SKM-1 treated with dmso at 0.1 percent for 144 hours (cell line): ENCODE measurements around the gene HMGCLL1.

Experiments used
- DNase-seq: peaks from one replicate; lab custom pipeline; 2025; ENCODE audit not compliant: unreplicated experiment; lab: John Stamatoyannopoulos, UW

HMGCLL1 gene

DNA sequence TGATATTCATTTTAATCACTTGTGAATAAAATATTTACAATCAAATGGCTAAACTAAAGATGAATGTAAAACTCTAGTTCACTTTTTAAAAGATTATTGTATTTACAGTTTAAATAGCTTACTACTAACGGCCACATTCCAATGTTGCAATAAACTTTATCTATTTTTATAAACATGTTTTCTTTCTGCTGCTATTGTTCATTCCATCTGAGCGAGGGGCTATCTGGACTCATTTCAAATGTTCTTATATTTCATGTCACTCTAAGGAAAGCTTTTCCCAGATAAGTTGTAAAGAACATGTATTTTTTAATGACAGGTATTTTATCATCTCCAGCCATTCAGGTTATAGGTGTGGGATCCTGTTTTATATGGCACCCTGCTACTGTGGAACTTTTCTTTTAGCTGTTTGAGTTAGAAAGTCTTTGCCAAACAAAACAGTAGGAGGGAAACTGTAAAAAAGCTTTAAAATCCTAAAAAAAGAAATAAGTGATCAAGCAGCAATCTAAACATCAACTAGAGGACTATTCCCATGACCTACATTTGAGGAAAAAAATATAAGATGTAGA, 42.5 kb downstream of the HMGCLL1 start:
- no peak for DNase-seq

DNA sequence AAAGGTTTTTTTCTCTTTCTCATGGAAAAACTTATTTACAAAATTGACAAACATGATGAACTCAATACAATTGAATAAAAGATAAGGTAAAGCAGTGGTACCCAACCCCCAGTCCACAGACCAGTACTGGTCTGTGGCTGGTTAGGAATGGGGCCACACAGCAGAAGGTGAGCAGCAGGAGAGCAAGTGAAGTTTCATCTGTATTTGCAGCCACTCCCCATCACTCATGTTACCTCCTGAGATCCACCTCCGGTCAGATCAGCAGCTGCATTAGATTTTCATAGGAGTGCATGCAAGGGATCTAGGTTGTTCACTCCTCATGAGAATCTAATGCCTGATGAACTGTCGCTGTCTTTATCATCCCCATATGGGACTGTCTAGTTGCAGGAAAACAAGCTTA, 47.5 kb downstream of the HMGCLL1 start:
- no peak for DNase-seq

DNA sequence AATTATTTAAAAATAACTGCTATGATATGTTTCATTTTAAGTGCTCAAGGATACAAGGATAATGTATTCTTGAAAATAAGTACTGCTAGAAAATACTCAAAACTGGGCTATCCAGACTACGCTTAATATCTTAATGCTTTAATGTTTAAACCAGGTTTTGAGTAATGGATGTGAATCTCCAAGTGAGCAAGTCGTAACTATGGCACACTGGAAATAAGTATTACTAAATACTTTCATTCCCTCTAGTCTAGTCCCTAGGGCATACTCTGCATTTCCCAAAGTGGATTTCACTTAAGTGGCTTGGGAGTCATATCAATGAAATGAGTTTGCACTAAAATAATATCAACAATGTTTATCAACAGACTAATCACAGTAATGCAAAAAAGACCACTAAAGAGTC, 48.1 kb downstream of the HMGCLL1 start:
- no peak for DNase-seq

DNA sequence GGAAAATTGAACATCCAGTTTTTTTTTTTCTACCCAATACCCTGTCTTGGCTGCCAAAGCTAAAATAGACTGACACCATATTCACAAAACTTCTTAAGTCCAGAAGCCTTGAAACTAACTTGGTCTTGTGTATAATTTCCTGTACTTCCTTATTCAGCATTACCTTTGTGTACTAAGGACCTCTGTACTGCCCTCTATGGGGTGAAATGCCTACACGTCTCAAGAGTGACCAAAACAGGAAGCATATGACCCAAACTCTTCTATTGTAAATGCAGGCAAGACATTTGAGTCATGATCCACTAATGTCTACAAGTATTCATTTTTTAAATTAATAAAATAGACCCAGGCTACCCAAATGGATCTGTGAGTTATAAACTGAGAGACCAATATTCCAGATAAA, 50.4 kb downstream of the HMGCLL1 start:
- DNase-seq, result peak; percentile 69

DNA sequence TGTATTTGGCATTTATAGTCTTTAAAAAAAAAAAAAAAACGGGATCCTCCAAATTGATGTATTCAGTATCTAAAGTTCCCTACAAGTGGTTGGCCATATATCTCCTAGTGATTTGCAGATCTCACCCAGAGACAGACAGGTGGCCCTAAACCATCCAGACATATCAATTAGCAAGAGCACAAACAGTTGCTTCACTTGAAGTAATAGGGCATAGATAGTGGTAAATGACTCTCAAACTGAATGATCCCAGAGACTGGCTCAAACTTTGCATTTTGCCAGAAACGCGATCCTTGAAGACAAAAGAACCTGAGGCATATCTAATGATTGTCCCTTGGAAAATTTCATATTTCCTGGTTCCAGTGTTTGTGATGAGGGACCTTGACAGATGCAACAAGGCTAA, 54.6 kb downstream of the HMGCLL1 start:
- DNase-seq, result no peak

DNA sequence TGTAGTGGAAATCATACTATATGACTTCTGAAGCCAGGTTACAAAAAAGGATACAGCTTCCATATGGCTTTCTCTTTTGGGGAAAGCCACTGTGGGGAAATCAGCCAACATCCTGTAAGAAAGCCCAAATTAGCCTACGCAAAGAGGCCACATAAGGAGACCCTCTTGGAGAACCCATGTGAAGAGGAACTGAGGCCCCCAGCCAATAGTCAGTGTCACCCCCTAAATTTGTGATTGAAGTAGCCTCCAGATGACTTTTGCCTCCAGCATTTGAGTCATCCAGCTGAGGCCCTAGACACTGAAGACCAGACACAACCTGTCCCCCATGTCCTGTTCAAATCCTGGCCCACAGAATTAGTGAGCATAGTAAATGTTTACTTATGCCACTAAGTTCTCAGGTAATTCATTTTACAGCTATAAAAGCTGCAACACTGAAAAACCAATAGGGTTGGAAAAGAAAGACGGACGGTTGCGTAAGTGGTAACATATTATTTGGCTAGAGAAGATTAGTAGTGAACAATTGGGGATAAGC, 60.4 kb downstream of the HMGCLL1 start:
- DNase-seq, result no peak

DNA sequence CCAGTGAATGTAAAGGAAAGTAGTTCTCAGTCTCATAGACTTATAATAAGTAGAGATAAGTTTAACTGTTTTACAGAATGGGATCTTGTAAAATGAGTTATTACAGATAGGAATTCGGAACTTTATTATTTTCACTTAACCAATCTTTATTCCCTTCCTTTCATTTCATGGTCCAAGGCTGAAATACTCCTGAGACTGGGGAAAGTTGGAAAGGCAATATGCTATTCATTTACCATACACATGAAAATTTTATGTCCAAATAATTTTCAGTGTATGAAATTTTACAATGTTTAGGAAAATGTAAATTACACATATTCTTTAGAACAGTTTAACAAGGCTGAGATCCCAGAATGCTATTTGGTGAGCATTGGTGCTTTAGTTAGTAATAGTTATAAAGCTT, 62.3 kb downstream of the HMGCLL1 start:
- no peak for DNase-seq

DNA sequence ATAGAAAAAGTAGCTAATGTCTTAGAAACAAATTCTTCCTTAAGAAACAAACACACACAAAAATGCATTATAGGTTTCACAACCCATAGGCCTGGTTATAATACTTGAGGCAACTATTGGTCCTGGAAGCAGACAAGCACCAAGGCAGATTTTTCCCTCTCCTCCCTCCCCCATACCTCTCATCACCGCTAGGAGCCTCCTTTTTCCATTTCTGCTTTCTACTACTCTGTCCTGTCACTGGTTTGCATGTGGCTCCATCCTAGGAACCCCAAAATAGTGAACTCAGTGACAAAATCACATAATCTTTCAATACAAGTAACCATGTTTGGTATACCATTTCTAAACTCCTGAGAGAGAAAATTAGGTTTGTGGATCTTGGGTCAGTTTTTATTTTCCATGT, 66.1 kb downstream of the HMGCLL1 start:
- no peak for DNase-seq

DNA sequence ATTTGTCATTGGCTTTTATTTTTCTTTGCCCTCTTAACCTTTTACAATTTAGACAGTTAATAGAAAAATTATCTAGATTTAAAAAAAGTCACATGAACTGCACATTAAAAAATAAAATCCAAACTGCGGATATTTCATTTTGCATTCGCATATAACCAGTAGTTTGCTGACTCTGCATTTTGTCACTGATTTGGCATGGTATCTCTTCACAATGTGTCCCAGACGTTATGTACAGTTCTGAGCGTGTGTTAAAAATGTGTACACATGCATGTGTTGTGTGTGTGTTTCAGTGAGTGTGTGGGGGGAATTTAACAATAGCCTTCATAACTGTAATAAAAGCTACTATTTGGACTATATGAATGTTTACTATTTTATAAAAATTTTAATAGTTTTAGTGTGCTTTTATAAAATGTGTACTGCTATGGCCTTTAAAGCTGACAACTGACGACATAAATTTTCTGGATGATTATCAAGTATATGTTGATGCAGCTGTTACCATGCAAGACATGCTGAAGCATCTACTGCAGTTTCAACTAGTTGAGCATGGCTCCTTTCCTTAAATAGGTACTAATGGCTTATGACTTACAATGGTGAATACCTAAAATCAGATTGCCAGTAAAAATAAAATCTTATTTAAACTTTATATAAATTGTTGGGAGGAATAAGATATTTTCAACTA, 67.7 kb downstream of the HMGCLL1 start:
- DNase-seq, result no peak

DNA sequence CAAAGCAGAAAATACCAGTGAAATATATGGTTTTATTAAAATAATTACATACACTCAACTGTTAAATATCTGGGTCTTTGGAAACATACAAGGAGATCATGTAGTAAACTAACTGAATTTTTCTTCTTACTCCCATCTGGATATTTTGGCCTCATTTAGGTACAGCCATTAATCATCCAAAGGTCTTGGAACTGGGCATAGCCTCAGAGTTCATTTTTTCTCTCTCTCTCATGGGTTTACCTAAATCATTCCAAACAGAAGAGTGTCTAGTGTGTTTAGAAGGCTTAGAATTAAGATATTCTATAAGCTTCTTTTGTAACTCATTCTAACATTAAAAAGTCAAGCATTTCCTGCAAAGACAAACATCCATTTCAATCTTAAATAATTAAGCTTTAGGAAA, 79.4 kb downstream of the HMGCLL1 start:
- no peak for DNase-seq

DNA sequence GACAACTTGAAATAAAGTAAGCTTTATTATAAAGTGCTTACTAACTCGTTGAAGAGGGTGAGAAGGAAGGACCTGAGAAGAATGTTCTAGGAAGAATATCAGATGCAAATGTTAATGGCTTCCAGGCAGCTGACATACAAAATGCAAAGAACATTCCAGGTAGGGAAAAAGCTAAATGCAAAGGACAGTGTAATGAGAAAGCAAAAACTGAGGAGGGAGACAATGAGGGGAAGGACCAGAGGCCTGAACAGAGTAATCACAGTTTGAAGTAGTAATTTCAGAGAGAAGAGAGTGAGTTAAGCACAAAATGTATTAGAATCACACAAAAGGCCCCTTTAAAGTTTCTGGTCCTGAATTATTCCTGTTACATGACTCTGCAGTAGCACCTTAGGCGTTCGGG, 81.3 kb downstream of the HMGCLL1 start:
- no peak for DNase-seq

DNA sequence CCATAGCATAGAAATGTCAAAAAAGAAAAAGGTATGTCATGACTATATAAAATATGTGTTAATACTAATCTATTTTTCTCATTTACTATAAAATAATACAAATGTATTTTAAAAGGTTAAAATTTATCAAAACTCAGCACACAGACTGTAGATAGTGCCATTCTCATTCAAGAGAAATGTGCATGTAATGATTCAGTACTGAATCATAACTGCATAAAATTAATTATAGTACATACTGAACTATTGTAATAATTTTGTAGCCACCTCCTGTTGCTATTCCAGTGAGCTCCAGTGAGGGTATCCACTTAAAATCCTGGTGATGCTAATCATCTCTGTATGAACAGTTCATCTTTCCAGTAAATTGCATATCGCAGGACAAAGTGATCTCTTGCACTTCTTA, 82.8 kb downstream of the HMGCLL1 start:
- no peak for DNase-seq

DNA sequence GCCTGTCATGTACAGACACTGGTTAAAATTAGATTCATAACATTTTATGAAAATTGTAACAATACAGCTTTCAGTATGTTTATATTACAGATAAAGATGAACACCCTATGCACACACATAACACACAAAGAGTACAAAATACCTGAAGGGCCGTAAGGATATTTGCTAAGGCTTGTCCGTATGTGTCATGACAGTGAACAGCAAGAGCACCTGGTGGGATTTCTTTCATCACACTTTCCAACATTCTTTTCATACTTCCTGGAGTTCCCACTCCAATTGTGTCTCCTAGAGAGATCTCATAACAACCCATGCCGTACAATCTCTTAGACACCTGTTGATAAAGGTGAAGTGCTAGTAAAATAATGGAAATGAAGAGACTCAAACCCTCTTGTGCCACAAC, 83.7 kb downstream of the HMGCLL1 start:
- DNase-seq, result no peak

DNA sequence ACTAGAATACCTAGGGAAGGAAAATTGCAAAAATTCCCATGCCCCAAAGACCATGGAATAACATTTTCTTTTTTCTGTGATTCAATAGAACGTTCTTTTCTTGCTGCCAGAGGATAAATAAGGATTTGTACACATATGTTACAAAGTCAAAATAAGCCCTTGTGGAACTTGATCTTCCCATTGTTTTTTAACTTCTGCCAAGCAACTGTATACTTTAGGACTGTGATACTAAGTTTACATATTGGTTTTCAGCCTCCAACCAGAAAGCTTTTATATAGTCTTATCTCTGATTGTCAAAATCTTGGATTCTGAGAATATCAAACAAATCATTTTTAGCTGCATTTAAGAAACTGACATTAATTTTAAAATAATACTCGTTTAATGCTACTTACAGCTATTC, 84.6 kb downstream of the HMGCLL1 start:
- no peak for DNase-seq

DNA sequence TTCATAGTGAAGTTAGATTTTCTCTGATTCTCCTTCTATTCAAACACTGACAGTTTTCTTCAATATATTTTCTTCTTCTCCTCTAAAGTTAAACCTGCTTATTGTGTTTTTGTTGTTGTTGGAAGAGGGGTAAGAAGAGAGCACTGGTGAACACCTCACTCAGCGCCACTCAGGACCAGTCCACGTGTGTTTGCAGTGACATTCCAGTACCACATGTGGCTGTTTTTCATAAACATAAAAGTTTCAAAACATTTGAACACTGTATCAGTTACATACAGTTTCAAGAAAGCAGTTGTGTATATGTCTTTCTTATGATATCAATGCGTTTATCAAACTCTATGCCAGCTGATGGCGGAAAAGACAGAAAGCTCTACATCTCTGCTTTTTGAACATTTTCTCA, 86.7 kb downstream of the HMGCLL1 start:
- DNase-seq, result no peak

DNA sequence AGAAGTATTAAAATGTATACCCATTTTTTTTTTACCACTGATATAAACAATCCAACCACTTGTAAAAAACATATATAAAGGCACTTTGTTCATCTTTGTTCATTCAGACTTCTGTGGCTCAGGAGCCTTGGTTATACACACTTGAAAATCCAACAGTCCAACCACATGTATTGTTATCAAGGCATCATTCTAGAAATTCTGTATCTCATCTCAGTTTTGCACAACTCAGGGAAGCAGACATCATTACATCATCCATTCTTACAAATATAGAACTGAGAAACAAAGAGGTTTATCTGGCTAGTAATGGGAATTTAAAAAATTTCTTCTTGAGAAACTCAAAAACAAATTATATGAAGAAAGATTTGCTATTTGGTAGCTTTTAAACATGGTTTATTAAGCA, 88.1 kb downstream of the HMGCLL1 start:
- no peak for DNase-seq

DNA sequence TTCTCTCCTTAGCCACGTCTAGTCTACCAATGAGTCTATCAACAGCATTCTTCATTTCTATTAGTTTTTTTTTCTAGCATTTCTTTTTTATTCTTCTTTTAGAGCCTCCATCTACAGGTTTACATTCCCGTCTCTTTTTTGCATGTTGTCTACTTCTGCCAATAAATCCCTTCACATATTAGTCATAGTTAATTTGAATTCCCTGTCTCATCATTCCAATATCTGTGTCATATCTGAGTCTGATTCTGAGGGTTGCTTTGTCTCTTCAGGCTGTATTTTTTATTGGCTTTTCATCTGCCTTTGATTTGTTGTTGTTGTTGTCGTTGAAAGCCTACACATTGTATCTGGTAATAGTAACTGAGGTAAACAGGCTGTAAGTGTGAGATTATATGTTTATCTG, 104.6 kb downstream of the HMGCLL1 start:
- DNase-seq, result no peak

DNA sequence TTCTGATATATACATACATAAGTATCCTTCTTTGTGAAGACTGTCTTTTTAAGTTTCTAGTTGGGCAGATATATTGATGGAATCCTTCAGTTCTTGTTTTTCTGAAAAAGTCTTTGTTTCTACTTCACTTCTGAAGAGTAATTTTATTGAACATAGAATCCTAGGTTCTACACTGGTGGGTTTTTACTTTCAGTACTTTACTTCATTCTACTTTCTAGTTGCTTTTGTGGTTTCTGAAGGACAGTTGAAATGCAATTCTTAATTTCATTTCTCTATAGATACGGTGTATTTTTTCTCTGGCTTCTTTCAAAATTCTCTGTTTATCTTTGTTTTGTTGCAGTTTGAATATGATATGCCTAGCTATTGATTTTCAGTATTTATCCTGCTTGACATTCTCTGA, 105.3 kb downstream of the HMGCLL1 start:
- DNase-seq, result no peak

DNA sequence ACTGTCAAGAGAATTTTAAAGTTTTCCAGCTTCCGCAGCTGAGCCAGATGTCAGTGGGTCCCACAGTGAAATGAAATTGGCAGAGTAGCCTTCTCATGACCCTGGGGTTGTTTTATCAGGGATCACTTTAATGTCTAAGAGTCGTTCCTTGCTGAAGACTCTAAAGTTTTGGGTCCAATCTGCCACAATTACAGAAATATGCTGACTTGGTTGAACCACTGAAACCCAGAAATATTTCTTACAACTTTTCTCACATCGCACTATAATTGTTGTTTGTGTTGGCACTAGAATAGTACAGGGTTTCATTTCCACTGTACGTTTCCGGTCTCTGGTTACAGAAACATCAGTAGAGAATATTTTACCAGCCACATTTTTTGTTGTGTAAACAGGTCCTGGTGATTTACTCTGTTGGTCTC, 109.0 kb downstream of the HMGCLL1 start:
- DNase-seq, result no peak

DNA sequence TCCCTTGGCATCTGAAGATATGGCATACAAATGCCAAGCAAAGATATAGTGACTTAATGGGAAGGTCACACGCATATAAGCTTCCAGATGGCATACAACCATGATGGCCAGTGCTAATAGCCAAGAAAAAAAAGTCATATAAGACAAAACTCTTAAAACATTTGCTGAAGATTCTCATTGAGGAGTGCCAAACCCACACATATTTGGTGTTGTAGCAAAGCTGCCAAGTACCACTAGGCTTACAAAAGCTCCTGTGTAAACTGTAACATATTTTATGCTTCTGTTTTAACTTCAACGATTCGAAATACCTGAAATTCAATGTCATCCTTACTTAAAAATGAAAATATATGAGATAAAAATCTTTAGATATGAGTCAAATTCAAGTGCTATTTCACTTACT, 123.0 kb downstream of the HMGCLL1 start:
- no peak for DNase-seq

DNA sequence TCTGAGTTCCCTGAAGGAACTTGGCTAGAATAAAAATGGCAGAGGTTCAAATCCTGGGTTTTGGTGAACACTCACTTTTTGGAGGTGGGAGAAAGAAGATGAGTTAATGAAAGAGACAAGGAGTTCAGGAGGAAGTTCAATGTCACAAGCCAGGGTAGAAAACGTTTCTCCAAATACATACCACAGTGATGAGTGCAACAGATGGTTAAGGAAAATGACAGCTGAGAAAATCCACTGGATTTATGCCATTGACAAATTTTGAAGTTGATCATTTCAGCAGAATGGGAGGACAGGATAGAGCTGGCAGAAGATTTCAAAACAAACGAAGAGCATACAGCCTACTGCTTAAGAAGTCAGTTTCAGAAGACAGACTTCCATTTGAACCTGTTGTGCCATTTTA, 129.0 kb downstream of the HMGCLL1 start:
- DNase-seq, result no peak

DNA sequence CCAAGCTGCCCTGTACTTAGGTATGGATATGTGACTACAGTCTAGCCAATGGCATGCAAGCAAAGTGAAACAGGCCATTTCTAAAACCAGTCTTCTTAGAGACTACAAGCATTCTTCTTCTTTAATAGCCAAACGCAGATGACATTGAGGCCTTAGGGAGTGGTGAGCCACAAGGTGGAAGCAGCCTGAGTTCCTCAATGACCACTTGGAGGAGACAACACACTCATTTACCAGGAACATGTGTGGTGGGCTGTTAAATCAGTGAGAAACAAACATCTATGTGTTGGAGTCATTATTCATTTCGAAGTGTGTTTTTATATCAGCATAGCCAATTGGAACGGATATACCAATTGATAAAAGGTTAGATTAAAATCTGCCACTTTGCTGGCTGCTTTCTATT, 129.8 kb downstream of the HMGCLL1 start:
- DNase-seq, result peak; percentile 22

DNA sequence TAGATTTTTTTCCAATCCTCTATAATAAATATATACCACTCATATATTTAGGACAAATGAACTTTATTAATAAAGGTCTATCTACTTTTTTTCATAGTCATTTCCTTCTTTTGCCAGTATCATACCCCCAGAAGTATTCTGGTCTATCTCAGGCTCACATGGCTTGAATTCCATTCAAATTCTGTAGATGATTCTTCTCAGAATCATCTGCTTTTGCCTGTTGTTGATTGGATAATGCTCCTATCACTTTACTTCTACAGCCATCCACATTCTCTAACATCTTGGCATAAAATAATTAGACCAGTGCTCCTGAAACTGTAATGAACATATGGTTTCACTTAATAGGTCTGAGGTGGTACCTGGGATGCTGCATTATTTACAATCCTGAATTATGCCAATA, 130.5 kb downstream of the HMGCLL1 start:
- no peak for DNase-seq
